Activated CD4-positive, alpha-beta T cell treated with anti-CD3 and anti-CD28 coated beads, Interleukin-2, amount 50 U/mL, for 16 hours (primary cell): Measurements from ENCODE around the gene ZNF407.
A peak's percentile ranks its signal among the peaks of the same experiment; 100 is the strongest.

Experiments used
- DNase-seq: peaks from one replicate; pipeline ENCODE4 v3.0.0-alpha.2; 2020

The ZNF407 gene

DNA sequence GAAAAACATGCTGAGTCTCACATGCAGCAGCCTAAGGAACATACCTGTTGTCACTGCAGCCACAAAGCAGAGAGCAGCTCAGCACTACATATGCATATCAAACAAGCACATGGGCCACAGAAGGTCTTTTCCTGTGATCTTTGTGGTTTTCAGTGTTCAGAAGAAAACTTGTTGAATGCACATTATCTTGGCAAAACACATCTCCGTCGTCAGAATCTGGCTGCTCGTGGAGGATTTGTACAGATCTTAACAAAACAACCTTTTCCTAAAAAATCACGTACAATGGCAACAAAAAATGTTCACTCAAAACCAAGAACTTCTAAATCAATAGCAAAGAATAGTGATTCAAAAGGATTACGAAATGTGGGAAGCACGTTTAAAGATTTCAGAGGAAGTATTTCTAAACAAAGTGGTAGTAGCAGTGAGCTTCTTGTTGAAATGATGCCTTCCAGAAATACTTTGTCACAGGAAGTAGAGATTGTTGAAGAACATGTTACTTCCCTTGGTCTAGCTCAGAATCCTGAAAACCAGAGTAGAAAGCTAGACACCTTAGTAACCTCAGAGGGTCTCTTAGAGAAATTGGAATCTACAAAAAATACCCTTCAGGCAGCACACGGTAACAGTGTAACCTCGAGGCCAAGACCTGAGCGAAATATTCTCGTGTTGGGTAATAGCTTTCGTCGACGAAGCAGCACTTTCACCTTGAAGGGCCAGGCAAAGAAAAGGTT, 34.1 kb downstream of the ZNF407 start:
- peak; percentile 47 for DNase-seq

DNA sequence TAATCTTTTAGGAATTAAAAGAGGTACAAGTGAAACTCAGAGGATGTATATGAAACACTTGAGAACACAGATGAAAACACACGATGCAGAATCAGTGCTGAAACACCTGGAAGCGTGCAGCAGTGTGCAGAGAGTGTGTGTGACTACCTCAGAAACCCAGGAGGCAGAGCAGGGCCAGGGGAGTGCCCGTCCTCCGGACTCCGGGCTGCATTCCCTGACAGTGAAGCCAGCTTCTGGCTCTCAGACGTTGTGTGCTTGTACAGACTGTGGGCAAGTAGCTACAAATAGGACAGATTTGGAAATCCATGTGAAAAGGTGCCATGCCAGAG, 34.6 kb downstream of the ZNF407 start:
- no peak for DNase-seq

DNA sequence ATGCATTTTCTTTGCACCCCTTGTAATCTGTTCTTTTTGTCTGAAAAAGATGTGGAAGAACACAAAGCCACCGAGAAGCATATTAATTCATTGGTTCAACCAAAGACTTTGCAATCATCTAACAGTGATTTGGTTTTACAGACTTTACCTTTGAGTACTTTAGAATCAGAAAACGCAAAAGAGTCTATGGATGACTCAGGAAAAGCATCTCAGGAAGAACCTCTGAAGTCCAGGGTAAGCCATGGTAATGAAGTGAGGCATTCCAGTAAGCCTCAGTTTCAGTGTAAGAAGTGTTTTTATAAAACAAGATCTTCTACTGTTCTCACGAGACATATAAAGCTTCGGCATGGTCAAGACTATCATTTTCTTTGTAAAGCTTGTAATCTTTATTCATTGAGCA, 35.2 kb downstream of the ZNF407 start:
- no peak for DNase-seq

DNA sequence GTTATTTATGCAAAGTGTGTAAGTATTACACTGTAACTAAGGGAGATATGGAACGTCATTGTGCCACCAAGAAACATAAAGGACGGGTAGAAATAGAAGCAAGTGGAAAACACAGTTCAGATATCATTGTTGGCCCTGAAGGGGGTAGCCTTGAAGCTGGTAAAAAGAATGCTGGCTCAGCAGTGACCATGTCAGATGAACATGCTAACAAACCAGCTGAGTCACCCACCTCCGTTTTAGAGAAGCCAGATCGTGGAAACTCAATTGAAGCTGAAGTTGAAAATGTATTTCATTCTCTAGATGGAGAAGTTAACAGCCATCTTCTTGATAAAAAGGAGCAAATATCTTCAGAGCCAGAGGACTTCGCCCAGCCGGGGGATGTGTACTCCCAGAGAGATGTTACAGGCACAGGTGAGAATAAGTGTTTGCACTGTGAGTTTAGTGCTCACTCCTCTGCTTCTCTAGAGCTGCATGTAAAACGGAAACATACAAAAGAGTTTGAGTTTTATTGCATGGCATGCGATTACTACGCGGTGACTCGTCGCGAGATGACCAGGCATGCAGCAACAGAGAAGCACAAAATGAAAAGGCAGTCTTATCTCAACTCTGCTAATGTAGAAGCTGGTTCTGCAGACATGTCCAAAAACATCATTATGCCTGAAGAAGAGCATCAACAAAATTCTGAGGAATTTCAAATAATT, 36.1 kb downstream of the ZNF407 start:
- DNase-seq = peak; percentile 18

DNA sequence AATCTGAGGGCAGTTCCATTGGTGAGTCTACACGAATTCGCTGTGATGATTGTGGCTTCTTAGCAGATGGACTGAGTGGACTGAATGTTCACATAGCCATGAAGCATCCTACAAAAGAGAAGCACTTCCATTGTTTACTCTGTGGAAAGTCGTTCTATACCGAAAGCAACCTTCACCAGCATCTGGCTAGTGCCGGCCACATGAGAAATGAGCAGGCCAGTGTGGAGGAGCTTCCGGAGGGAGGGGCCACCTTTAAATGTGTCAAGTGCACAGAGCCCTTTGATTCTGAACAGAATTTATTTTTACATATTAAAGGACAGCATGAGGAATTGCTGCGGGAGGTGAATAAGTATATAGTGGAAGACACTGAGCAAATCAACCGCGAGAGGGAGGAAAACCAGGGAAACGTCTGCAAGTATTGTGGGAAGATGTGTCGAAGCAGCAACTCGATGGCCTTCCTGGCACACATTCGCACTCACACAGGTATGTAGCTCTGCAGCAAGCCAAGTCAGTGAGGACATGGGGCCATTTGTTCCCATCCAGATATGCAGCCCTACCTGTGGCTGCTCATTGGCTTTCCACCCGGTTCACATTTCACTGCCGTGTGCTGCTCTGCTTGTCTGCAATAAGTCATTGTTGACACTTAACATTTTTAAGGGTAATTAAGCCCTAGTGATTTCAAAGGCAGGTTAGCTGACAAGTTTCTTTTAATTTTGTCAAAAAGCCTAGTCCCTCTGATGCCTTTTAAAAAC, 37.7 kb downstream of the ZNF407 start:
- DNase-seq = no peak

DNA sequence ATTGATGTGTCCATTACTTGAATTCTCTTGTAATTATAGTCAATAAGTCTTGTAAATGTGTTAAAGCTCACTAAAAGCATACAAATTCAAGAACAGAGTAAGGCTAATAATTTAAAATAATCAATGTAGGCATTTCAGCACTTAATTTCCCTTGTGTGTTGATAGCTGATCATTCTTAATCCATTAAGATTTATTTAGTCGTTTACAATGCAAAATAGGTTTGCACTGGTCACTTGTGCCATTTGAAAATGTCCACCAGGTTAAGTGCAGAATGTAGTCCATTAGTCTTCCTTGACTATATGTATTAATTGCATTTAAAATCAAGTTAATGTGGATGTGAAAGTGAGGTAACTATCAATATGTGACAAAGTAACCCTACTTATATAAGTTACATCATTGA, 39.4 kb downstream of the ZNF407 start:
- DNase-seq = no peak

DNA sequence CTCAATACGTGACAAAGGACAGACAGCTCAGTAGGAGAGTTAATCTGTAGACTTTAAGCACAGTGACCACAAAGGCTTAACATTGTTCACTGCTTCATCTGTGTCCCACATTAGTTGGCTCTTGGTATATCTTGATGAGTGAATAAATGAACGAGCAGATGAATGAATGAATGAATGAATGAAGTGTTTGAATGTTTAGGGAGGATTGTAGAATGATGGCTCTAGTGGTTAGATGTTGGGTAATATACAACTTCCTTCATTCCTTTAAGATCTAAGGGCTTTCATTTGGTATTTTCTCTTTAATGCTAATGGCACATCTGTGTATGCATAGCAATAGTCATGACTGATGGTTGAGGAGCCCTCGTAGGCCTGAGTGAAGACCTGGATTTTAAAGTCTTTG, 40.5 kb downstream of the ZNF407 start:
- no peak for DNase-seq

DNA sequence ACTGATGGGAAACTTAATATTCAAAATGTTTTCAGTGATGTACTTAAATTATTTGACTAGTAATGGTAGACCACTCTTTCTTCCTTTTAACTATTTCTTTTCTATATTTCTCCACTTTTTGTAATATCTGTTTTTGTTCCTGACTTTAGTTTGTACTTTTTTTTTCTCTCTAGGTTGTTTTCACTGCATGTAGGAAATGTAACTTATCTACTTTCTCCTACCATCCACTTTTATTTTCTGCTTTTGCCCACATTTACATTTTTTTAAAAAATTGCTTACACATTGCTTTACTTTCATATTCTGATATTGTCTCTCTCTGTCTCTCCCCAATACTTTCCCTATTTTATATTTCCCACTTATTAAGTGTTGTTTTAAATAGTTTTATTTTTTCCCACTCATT, 47.0 kb downstream of the ZNF407 start:
- DNase-seq = no peak

DNA sequence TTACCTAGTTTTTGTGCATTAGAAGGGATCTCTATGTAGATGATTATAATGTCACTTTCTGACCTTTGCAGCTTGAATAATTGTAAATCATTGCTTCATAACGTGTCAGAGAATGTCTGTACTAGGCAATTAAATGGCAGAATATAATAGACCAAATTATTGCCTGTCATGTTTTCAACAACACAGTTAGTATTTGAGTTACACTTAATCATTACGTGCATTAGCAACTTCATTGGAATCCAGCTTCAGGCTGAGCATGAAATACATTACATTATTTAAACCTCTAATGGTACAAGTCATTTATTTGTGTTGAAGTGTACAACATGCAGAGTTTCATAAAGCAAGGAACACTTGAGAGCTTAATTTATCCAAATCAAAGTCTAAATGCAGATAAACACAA, 48.0 kb downstream of the ZNF407 start:
- no peak for DNase-seq

DNA sequence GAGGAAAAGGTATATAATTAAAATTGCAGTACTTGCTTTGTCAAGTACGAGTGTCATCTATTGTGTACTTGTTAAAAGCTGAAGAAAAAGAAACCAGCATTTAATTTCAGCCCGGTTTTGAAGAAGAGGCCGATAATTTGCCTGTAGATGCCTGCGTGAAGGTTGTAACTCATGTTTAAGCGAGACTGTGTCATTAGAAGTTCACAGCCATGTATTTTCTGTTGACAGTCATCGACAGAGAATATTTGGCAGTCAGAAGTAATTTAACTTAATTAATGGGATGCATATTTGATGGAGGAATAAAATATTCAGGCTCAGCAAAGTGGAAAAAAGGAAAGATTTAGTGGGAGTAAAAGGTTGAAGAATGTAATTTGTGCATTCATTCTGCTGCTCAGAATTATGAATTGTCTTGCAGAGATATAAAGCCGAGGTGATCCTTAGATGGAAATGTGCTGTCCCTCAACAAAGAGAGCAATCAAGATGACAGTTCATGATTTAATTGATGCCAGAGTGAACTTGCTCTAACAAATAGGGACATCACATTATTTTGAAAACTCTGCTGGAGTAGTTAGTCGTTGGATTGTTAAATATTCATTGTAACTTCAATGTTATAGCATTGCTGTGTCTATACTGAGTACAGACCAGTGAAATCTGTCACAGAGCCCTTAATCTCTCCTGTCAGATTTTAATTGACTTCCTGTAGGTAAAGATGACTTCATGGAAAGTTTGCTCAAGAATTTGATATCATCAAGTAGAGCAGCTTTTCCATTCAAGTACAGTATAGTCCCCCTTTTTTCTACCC, 53.9 kb downstream of the ZNF407 start:
- DNase-seq = no peak

DNA sequence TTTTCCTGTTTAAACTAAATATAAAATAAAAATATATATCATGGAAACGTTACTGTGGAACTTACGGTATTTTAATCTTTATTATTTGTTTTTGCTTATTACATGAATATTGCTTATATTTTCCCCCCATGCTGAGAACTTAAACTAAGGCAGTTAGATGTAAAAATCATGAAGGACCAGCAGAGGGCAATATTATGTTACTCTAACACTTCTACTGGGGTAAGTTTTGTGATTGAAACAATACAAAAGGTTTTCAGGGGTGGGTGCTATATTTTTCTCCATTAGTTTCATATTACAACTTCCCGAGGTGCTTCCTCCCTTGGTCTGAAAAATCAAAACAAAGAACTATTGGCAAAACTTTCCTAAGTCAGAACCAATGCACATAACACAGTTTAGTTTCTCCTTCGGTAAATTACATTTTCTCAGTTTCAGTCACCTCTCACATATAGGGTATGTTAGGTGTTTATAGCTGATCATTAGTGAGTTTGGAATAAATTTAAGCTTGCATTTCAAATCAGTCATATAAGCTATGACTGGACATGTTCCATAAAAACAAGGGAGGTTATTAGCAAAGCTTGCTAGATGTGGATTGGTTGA, 54.8 kb downstream of the ZNF407 start:
- peak; percentile 32 for DNase-seq

DNA sequence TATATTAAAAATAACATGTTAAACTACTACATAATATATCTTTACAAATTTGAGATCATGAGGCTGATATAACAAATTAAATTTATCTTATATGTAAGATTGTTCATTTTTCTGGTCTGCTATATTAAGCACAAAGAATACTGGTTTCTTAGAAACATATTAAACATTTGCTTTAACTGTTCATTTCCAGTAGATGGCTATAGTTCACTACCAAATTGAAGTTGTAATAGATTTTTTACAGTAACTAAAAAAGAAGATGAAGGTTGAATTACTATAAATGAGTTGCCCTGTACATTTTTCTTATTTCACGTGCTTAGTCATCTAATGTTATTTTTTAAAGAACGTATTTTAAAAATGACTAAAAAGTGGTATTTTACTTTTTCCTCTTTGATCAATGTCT, 57.0 kb downstream of the ZNF407 start:
- no peak for DNase-seq

DNA sequence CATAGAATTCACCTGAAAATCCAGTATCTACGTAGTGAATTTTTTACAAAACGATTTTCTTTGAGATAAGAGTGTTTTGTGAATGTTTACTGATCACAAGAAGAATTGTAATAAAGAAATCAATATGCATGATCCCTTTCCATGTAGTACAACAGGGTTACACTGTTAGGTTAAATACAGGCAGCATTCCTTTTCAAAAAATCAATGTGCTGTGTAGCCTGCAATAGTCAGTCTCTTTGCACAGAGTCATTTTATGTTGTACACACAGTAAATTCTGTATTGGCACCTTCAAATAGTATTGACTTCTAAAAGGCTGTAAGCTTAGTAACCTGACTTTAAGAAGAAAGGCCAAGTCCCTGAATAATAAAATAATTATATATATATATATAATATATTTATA, 63.3 kb downstream of the ZNF407 start:
- DNase-seq = no peak

DNA sequence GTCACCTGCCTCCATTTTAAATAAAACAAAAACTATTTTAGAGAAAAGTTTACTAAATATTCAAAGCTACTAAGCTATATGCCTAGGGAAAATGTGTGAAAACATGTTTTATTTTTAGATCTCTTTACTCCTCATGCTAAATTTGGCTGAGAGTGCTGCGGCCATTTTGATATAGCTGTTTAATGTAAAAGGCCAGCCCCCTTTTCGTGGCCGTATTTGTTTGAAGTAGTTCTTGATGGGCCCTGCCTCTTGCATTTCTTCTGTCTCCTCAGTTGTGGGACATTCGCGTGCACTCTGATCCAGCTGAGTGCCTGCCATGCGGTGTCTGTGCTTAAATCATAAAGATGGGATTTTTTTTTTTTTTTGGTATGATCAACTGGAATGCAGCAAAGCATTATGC, 64.0 kb downstream of the ZNF407 start:
- no peak for DNase-seq

DNA sequence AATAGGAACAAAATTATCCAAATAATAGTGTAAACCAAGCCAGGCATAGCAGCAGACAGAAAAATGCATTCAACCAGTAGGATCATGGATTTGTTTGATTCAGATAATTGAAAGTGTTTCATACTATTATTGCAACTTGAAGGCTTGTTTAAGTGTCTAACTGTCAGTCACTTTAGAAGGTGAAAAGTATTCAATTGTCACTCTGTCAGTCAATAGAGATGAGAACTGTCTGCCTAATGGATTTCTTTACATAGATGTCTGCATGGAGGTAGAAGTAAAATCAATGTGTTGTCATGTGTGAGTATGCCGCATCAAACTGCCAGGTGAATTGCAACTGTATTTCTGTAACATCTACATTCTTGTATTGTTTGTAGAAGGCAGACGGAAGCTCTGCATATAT, 65.0 kb downstream of the ZNF407 start:
- DNase-seq = no peak

DNA sequence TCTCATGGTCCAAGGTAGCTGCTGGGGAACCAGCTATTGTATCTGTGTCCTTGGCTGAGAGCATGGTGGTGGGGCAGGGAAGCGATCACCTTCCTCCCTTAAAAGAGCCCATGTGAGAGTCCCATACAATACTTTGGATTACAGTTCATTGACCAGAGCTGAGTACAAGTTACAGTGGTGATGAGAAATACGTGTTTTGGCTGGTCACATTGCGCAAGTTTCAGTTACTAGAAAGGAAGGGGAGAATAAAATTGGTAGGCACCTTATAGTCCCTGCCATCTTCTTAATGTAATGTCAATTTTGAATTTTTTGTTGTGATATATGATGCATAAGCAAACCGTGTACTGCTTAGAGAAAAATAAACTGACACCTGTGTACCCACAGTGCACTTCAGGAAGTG, 67.7 kb downstream of the ZNF407 start:
- DNase-seq = no peak

DNA sequence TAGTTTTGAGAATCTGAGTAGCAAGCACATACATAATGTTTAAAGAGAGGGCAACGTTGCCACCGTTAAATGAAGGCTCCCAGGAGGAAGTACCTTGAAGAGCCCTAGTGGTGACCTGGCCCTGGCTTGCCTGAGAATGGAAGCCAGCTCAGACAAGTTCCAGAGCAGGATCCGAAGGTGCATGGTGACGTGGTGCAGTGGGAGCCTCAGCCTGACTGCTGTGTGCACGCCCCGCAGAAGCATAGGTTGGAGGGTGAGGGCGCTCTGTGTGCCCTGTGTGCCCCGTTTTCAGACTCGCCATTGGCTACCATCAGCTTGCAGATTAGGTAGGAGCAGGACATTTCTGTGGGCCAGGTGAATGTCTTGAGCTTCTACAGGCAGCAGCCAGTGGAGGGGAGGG, 68.2 kb downstream of the ZNF407 start:
- DNase-seq = no peak

DNA sequence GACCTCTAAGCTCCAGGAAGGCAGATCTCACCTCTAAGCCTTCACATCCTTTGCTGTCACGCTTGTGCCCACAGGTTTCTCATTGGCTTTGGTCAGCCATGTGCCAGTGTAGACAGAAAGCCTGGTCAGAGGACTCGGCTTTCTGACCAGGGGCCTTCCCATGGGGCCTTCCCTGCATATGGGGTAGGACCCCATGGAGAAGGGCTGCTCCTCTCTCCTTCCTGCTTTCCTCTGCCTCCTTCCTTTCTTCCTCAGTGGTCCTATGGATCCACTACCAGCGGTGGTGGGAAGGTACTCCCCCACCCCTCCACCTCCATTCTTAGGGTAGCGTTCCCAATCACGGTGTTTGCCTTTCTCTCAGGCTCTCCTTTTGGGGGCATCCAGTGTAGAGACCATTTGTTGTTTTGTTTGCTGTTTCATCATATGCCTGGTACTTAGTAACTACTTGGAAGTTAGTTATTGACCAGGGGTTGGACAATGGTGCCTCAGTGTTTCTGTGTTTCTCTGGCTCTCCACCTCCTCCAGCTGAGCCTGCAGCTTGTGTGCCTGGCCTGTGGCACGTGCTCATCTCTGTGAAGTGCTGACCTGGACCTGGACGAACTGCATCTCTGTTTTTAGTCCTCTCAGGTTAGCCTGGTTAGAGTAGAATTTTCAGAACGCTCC, 71.6 kb downstream of the ZNF407 start:
- DNase-seq = no peak

DNA sequence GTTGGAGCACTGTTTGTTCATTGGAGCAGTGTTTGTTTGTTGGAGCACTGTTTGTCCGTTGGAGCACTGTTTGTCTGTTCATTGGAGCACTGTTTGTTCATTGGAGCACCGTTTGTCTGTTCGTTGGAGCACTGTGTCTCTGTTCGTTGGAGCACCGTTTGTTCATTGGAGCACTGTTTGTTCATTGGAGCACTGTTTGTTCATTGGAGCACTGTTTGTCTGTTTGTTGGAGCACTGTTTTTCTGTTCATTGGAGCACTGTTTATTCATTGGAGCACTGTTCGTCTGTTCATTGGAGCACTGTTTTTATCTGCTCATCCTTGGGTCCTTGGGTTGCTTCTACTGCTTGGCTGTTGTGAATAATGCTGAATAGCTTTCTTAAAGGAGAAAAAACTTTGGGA, 74.7 kb downstream of the ZNF407 start:
- no peak for DNase-seq

DNA sequence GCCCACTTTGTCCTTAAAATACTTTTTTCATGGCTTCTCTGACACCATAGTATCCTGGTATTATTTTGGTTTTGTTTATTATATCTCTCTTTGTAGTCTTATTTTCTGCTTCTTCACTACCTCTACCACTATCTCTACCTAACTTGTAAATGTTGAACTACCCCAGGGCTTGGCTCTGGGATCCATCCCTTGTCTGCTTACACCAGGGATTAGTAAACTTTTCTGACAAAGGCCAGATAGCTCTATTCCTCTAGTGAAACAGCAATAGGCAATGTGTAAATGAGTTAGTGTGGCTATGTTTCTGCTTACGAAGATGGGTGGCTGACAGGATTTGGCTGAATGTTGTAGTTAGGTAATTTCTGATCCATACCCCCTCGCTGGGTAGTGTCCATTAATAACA, 76.8 kb downstream of the ZNF407 start:
- no peak for DNase-seq

DNA sequence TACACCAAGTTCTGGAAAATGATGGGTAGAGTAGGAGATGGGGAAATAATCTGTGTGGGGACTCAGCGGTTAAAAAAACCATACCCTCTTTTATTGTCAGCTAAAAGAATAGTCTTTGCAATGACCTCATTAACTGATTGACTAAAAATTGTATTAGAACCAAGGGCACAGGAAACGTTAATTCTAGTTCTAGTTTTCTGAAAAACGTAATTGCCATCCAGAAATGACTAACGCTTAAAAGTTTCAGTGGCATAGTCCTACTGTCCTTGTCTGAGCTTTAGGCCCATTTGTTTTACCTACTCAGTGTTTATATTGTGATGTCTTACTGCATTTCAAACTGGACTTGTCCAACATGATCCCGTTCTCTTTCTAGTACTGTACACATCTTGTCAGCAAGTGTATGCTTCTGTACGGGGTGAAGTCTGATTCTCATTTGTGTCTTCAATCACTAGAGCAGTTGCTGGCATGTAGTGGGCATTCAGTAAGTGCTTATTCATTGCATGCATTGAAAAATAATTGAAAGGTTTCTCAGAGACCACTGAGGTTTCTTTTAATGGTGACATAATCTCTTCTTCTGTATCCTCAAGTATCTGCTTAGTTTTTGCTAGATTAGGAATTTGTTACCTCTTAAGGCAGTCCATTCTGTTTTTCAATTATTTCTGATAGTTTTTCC, 81.5 kb downstream of the ZNF407 start:
- peak; percentile 58 for DNase-seq

DNA sequence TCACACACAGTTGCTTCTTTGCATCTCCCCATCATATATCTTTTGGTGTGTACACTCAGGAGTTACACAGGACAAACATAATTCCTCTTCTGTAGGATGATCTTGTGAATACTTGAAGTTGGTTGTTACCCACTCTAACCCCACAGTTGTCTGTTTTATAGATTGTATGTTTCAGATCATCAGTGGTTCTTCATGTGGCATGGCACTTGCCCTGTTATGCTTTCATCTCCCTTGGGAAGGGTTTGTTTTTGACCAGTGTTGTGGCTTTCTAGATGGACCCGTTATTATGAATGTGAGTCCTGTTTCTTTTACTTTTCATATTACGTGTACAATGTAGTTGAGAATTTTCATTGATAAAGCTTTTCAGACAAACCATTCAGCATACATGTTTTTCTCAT, 82.0 kb downstream of the ZNF407 start:
- no peak for DNase-seq
